Measurements from ENCODE around the gene ERICH4. TPM values are rescaled to one million over a fixed set of nuclear protein-coding genes. Genes with fewer than 3 reads are reported as not detected.

The ERICH4 gene
- total and polyA plus RNA-seq, 2 of the 8 experiments (the other 6 are each of a cell fraction or from before 2014, with no cell fraction given) = not detected

GRCh38 chr19:41449865-41450178, 6.9 kb downstream of the ERICH4 start:
- 89% methylated on average over 3 of the region's 3 CpGs; no CpG with 5 or more reads in 1 of the 2 experiments for WGBS, 2 experiments (ENCODE audit: extremely low coverage in 1 of 2, insufficient coverage in 1 of 2, insufficient read length in 1 of 2, insufficient replicate concordance in 2 of 2, low coverage in 1 of 2, low lambda C conversion rate in 2 of 2, missing lambda C conversion rate in 1 of 2)
- Histone ChIP-seq H3K4me2 (ENCODE audit: insufficient read depth in 1 of 2, low read depth in 2 of 2, low read length in 2 of 2) (no peak overlapping the region), H3K56ac (replicated peaks; ENCODE audit: insufficient read length, low read depth, low read length) (no peak overlapping the region), H3K9ac (replicated peaks in 1 of 4; ENCODE audit: extremely low read depth in 1 of 4, low read depth in 3 of 4, low read length in 3 of 4) (no peak overlapping the region), H3K14ac (ENCODE audit: insufficient read length) (no peak overlapping the region), H3K18ac (ENCODE audit: extremely low read depth, low read length) (no peak overlapping the region), H3K9me3 (ENCODE audit: insufficient read depth in 2 of 2, low read depth in 1 of 2, low read length in 1 of 2) (peaks cover 0 to 4% of the 10 kb centered on the region in 2 experiments; a peak in 2 of 4 replicates), H2BK20ac (ENCODE audit: low read length) (no peak overlapping the region), H4K5ac (ENCODE audit: insufficient read length, low read depth, low read length) (no peak overlapping the region), H3K4me1 (replicated peaks in 1 of 4; ENCODE audit: control insufficient read depth in 3 of 4, insufficient read depth in 4 of 4, low read length in 3 of 4) (no peaks in the 10 kb centered on the region), H2AK5ac (ENCODE audit: low read depth, low read length) (no peak overlapping the region), H2BK12ac (ENCODE audit: low read depth, low read length) (no peak overlapping the region), H3K4ac (replicated peaks; ENCODE audit: insufficient read length, low read depth, low read length) (no peak overlapping the region), H3K36me3 (ENCODE audit: control insufficient read depth in 2 of 4, insufficient read depth in 4 of 4, low read length in 3 of 4) (no peaks in the 10 kb centered on the region), H3K23me2 (ENCODE audit: low read depth, low read length) (no peaks in the 10 kb centered on the region), H3K27ac (ENCODE audit: low read depth, low read length) (no peak overlapping the region), H3K27me3 (replicated peaks in 1 of 4; ENCODE audit: control insufficient read depth in 3 of 4, extremely low read depth in 1 of 4, insufficient read depth in 3 of 4, low read length in 3 of 4) (0 out of 7 replicates have a peak, but pooled peaks cover 0 to 3% (median 0%) of the 10 kb centered on the region in 4 experiments), H2BK120ac (replicated peaks; ENCODE audit: low read depth, low read length) (no peak overlapping the region), H3K23ac (ENCODE audit: insufficient read length) (no peak overlapping the region), H3K79me2 (ENCODE audit: control insufficient read depth in 1 of 2, insufficient read depth in 2 of 2, low read length in 2 of 2) (no peaks in the 10 kb centered on the region), H2BK15ac (ENCODE audit: low read length) (no peak overlapping the region), H4K20me1 (replicated peaks in 1 of 2; ENCODE audit: control insufficient read depth in 1 of 2, insufficient read depth in 2 of 2, low read length in 2 of 2) (no peaks in the 10 kb centered on the region), H3K79me1 (ENCODE audit: low read depth, low read length) (no peaks in the 10 kb centered on the region), H4K91ac (replicated peaks; ENCODE audit: insufficient read length, low read length) (no peak overlapping the region), H4K8ac (ENCODE audit: extremely low read depth, insufficient read depth, low read length) (no peak overlapping the region), H3K4me3 (ENCODE audit: extremely low read depth in 1 of 4, insufficient read depth in 2 of 4, low read depth in 3 of 4, low read length in 4 of 4) (no peak overlapping the region), H2BK5ac (ENCODE audit: low read depth, low read length) (no peak overlapping the region), H2AFZ (ENCODE audit: low read length) (no peak overlapping the region)
- FAIRE-seq (no peak), DNase-seq (ENCODE audit: low read depth in 1 of 2, low spot score in 2 of 2) (no peak)
- CTCF ChIA-PET (ENCODE audit: partially characterized antibody) = interaction anchor here (0.6 to 20.4 kb wide), 22 partner anchors 11 to 1056 kb away, joined by 3 to 364 read pairs (median 4); partner anchors contain the start of gene DMAC2
- TF ChIP-seq TAF7 (optimal IDR thresholded peaks at IDR 0.05; ENCODE audit: borderline replicate concordance, low read depth, low read length) = no peak
- POLR2A ChIA-PET (ENCODE audit: partially characterized antibody) = interaction anchor here (0.7 kb wide), 1 partner anchor 114 kb away, joined by 3 read pairs; no protein-coding TSS in a partner anchor
